Gastrocnemius medialis (tissue), 4 donors: ENCODE results near the gene UGP2.

ENCODE experiments used
- POLR2A ChIP-seq, 2 donors: fragments of 450-650 bp; IDR thresholded peaks; one replicate each; pipeline ENCODE4 v1.6.1; 2017; ENCODE audit warnings: antibody characterized with exemption in 2 of 2, mild to moderate bottlenecking in 2 of 2, moderate library complexity in 2 of 2
- TF ChIP-seq, protein P1 (sequence below), 5 experiments: fragments of 450-650 bp in 3 of 5; fragments of 200-600 bp in 2 of 5; sonication (generic) in 2 of 5; IDR thresholded peaks in 4 of 5; conservative IDR thresholded peaks in 1 of 5; 1 replicate in 4 of 5; 2 replicates in 1 of 5; pipeline ENCODE4 v1.5.1; 2016 to 2019; ENCODE audit warnings: antibody characterized with exemption in 5 of 5, mild to moderate bottlenecking in 3 of 5, moderate library complexity in 3 of 5

DNA sequence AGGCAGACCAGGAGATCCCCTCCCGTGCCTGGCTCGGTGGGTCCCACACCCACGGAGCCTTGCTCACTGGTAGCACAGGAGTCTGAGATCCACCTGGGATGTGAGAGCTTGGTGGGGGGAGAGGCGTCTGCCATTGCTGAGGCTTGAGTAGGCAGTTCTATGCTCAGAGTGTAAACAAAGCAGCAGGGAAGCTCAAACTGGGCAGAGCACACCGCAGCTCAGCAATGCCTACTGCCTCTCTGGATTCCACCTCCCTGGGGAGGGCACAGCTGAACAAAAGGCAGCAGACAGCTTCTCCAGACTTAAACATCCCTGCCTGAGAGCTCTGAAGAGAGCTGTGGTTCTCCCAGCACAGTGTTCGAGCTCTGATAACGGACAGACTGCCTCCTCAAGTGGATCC is 85.1 kb downstream of the UGP2 start:
- TF ChIP-seq, protein P1, sequence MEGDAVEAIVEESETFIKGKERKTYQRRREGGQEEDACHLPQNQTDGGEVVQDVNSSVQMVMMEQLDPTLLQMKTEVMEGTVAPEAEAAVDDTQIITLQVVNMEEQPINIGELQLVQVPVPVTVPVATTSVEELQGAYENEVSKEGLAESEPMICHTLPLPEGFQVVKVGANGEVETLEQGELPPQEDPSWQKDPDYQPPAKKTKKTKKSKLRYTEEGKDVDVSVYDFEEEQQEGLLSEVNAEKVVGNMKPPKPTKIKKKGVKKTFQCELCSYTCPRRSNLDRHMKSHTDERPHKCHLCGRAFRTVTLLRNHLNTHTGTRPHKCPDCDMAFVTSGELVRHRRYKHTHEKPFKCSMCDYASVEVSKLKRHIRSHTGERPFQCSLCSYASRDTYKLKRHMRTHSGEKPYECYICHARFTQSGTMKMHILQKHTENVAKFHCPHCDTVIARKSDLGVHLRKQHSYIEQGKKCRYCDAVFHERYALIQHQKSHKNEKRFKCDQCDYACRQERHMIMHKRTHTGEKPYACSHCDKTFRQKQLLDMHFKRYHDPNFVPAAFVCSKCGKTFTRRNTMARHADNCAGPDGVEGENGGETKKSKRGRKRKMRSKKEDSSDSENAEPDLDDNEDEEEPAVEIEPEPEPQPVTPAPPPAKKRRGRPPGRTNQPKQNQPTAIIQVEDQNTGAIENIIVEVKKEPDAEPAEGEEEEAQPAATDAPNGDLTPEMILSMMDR (IDR thresholded peaks at IDR 0.05 in 4 of 5, conservative IDR thresholded peaks at IDR 0.05 in 1 of 5): no peak
- no peak for TF ChIP-seq POLR2A (IDR thresholded peaks at IDR 0.05)
